Measurements from ENCODE around the gene CCSER2. TPM values are rescaled to one million over a fixed set of nuclear protein-coding genes. Genes with fewer than 3 reads are reported as not detected.

CCSER2 gene
- total and polyA plus RNA-seq, 7 experiments from 2014 or later: 59.1 to 133 (median 93.4) TPM

DNA sequence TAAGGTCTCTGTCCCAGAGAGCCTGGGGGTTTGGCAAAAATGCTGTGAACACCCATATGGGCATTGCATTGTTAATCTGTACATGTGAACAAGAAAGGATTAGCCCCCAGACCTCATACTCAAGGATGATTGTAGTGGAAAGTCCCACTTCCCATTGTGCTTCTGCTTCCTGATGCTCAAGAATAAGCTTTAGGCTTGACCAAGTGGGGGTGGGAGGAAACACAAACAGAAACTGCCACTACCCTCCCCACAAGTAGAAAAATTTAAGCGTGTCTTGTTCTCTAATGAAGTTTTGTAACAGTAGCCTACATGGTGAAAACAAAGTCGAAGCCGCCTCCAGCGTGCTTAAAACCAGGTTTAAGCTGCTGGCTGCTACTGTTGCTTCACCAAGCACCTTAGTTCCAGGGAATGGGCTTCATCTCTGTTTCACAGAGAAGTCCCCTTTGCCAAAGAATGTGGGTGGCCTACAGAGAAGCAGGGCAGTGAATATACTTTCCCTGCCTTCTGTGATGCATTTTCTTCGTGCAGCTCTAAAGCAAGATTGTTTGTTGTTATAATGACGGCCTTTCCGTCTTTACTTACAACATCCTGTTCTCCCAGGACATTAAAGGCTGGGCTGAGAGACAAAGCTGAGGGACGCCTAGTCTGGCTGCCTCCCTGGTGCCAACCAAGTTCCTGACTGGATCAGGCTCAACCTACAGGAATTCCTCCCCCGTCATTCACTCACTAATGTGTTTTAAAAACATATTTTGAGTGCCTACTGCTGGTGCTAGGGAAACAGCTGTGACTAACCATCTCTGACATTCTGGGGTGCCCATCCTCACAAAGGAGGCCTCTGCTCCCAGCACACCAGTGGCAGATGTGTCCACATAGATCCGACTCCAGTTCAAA lies 32.1 kb upstream of the CCSER2 start:
- Histone ChIP-seq H3K4me1 (ENCODE audit: control insufficient read depth in 2 of 2, insufficient read depth in 2 of 2, low read length in 2 of 2) (no peaks in the 10 kb centered on the region), H3K27me3 (ENCODE audit: control insufficient read depth in 2 of 2, insufficient read depth in 2 of 2, low read length in 2 of 2) (no peaks in the 10 kb centered on the region), H3K27ac (ENCODE audit: low read depth, low read length) (no peak overlapping the region), H3K9me3 (ENCODE audit: control insufficient read depth in 2 of 3, low read length in 3 of 3) (no peaks in the 10 kb centered on the region), H3K4me3 (ENCODE audit: low read length) (no peak overlapping the region), H3K36me3 (ENCODE audit: control insufficient read depth in 2 of 3, insufficient read depth in 3 of 3, low read length in 3 of 3) (peaks cover 0 to 3% (median 0%) of the 10 kb centered on the region in 3 experiments)
- ChIA-PET CTCF (no interaction called here), POLR2A (no interaction called here)
- Mint-ChIP-seq H3K4me3 (no peak overlapping the region), H3K36me3 (no peaks in the 10 kb centered on the region), H3K27me3 (peaks cover 0 to 19% (median 5%) of the 10 kb centered on the region in 5 donors), H3K27ac (no peak overlapping the region), H3K9me3 (no peaks in the 10 kb centered on the region), H3K4me1 (peaks cover 0 to 25% (median 0%) of the 10 kb centered on the region in 7 donors)
- intact Hi-C loops (cut with micrococcal nuclease): no loop called here
- DNase-seq: no peak
- ATAC-seq: no peak

- intact Hi-C loops (cut with micrococcal nuclease): no loop called here
- no peak for DNase-seq
- Histone ChIP-seq H3K4me3 (ENCODE audit: low read length) (no peak overlapping the region), H3K9me3 (ENCODE audit: control insufficient read depth in 2 of 3, low read length in 3 of 3) (no peaks in the 10 kb centered on the region), H3K27me3 (ENCODE audit: control insufficient read depth in 2 of 2, insufficient read depth in 2 of 2, low read length in 2 of 2) (no peaks in the 10 kb centered on the region), H3K27ac (ENCODE audit: low read depth, low read length) (no peak overlapping the region), H3K36me3 (ENCODE audit: control insufficient read depth in 2 of 3, insufficient read depth in 3 of 3, low read length in 3 of 3) (peaks cover 0 to 3% (median 0%) of the 10 kb centered on the region in 3 experiments), H3K4me1 (ENCODE audit: control insufficient read depth in 2 of 2, insufficient read depth in 2 of 2, low read length in 2 of 2) (no peaks in the 10 kb centered on the region)
- Mint-ChIP-seq H3K36me3 (no peaks in the 10 kb centered on the region), H3K27ac (no peak overlapping the region), H3K9me3 (no peaks in the 10 kb centered on the region), H3K4me1 (peaks cover 0 to 23% (median 0%) of the 10 kb centered on the region in 7 donors), H3K27me3 (peaks cover 0 to 30% (median 6%) of the 10 kb centered on the region in 5 donors), H3K4me3 (no peak overlapping the region)
- ATAC-seq: no peak
- CTCF ChIA-PET: no interaction called here
- POLR2A ChIA-PET: no interaction called here
These were observed 30.3 kb upstream of the CCSER2 start for GRCh38 chr10:84298057-84298456.

- CTCF ChIA-PET: no interaction called here
These were observed 26.2 kb upstream of the CCSER2 start for GRCh38 chr10:84302223-84302622.

DNA sequence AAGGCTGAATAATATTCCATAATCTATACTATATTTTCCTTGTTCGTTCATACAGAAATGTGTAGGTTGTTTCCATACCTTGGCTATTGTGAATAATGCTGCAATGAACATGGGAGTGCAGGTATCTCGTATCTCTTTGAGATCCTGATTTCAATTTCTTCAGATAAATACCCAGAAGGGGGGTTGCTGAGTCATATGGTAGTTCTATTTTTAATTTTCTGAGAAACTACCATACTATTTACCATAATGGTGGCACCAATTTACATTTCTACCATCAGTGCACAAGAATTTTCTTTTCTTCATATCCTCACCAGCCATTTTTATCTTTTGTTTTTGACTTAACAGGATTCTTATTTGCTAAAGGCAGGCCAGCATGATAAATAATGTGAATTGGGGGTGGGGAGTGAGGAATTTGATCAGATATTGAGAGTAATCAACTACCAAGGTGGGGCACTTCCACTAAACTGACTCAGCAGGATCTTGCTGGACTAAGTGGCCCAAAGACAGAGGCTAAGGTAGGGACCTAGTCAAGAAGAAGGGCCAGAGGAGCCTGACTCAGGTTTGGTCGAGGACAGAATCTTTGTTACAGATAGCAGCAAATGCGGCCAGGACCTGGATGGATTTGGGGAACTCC lies 21.5 kb upstream of the CCSER2 start:
- Histone ChIP-seq H3K9me3 (ENCODE audit: control insufficient read depth in 2 of 3, low read length in 3 of 3) (no peaks in the 10 kb centered on the region), H3K4me3 (ENCODE audit: low read length) (no peak overlapping the region), H3K27ac (ENCODE audit: low read depth, low read length) (no peak overlapping the region), H3K4me1 (ENCODE audit: control insufficient read depth in 2 of 2, insufficient read depth in 2 of 2, low read length in 2 of 2) (peaks cover 0 to 15% of the 10 kb centered on the region in 2 donors), H3K36me3 (ENCODE audit: control insufficient read depth in 2 of 3, insufficient read depth in 3 of 3, low read length in 3 of 3) (no peaks in the 10 kb centered on the region), H3K27me3 (ENCODE audit: control insufficient read depth in 2 of 2, insufficient read depth in 2 of 2, low read length in 2 of 2) (no peaks in the 10 kb centered on the region)
- peaks cover 10 to 43% (median 13%) of the 10 kb centered on the region in 7 donors for H3K4me1 Mint-ChIP-seq
- ATAC-seq: no peak
- H3K27me3 Mint-ChIP-seq: peaks cover 0 to 17% (median 3%) of the 10 kb centered on the region in 5 donors
- DNase-seq: no peak
- H3K4me3 Mint-ChIP-seq: peak overlapping the region in 1 of 10 donors; percentile 10
- intact Hi-C loops (cut with micrococcal nuclease): loop anchor here in 1 of 2 donors (5.0 kb wide), 1 partner anchor 35 kb away; no protein-coding TSS in a partner anchor
- H3K27ac Mint-ChIP-seq: peak overlapping the region in 1 of 9 donors; percentile 29
- ChIA-PET CTCF (no interaction called here), POLR2A (no interaction called here)
- H3K9me3 Mint-ChIP-seq: peaks cover 0 to 12% (median 0%) of the 10 kb centered on the region in 11 donors
- H3K36me3 Mint-ChIP-seq: peaks cover 0 to 16% (median 0%) of the 10 kb centered on the region in 5 donors

More at GRCh38 chr10:84302223-84302622, 26.2 kb upstream of the CCSER2 start:
- no peak overlapping the region for H3K27ac Mint-ChIP-seq
- Histone ChIP-seq H3K27me3 (ENCODE audit: control insufficient read depth in 2 of 2, insufficient read depth in 2 of 2, low read length in 2 of 2) (no peaks in the 10 kb centered on the region), H3K27ac (ENCODE audit: low read depth, low read length) (no peak overlapping the region), H3K36me3 (ENCODE audit: control insufficient read depth in 2 of 3, insufficient read depth in 3 of 3, low read length in 3 of 3) (no peaks in the 10 kb centered on the region), H3K4me3 (ENCODE audit: low read length) (no peak overlapping the region), H3K9me3 (ENCODE audit: control insufficient read depth in 2 of 3, low read length in 3 of 3) (no peaks in the 10 kb centered on the region), H3K4me1 (ENCODE audit: control insufficient read depth in 2 of 2, insufficient read depth in 2 of 2, low read length in 2 of 2) (no peaks in the 10 kb centered on the region)
- H3K9me3 Mint-ChIP-seq: peaks cover 0 to 10% (median 0%) of the 10 kb centered on the region in 11 donors
- POLR2A ChIA-PET: no interaction called here
- peaks cover 0 to 16% (median 0%) of the 10 kb centered on the region in 7 donors for H3K4me1 Mint-ChIP-seq
- no peak overlapping the region for H3K4me3 Mint-ChIP-seq
- ATAC-seq (no peak), DNase-seq (no peak)
- intact Hi-C loops (cut with micrococcal nuclease): no loop called here
- peaks cover 0 to 38% (median 6%) of the 10 kb centered on the region in 5 donors for H3K27me3 Mint-ChIP-seq
- peaks cover 0 to 10% (median 0%) of the 10 kb centered on the region in 5 donors for H3K36me3 Mint-ChIP-seq

GRCh38 chr10:84308021-84308420 lies 20.4 kb upstream of the CCSER2 start:
- Histone ChIP-seq H3K4me1 (ENCODE audit: control insufficient read depth in 2 of 2, insufficient read depth in 2 of 2, low read length in 2 of 2) (peaks cover 0 to 15% of the 10 kb centered on the region in 2 donors), H3K27ac (ENCODE audit: low read depth, low read length) (no peak overlapping the region), H3K4me3 (ENCODE audit: low read length) (no peak overlapping the region), H3K36me3 (ENCODE audit: control insufficient read depth in 2 of 3, insufficient read depth in 3 of 3, low read length in 3 of 3) (no peaks in the 10 kb centered on the region), H3K9me3 (ENCODE audit: control insufficient read depth in 2 of 3, low read length in 3 of 3) (no peaks in the 10 kb centered on the region), H3K27me3 (ENCODE audit: control insufficient read depth in 2 of 2, insufficient read depth in 2 of 2, low read length in 2 of 2) (no peaks in the 10 kb centered on the region)
- Mint-ChIP-seq H3K27ac (peak overlapping the region in 2 of 9 donors; percentile 53 to 58), H3K36me3 (peaks cover 0 to 18% (median 0%) of the 10 kb centered on the region in 5 donors), H3K9me3 (peaks cover 0 to 12% (median 0%) of the 10 kb centered on the region in 11 donors), H3K4me3 (peak overlapping the region in 1 of 10 donors; percentile 65), H3K4me1 (peaks cover 10 to 43% (median 13%) of the 10 kb centered on the region in 7 donors), H3K27me3 (peaks cover 0 to 8% (median under 1%) of the 10 kb centered on the region in 5 donors)
- intact Hi-C loops (cut with micrococcal nuclease): loop anchor here (2.0 to 5.0 kb wide), 4 partner anchors 13 to 35 kb away; partner anchors contain the start of gene CCSER2 (in 1 of the 2)
- ATAC-seq (no peak), DNase-seq (no peak)
- ChIA-PET POLR2A (no interaction called here), CTCF (no interaction called here)

GRCh38 chr10:84308481-84309304 lies 19.7 kb upstream of the CCSER2 start:
- H3K4me3 Mint-ChIP-seq: peak overlapping the region in 9 of 10 donors; percentile 9 to 75 (median 61)
- ChIA-PET POLR2A (interaction anchor here (2.7 kb wide), 1 partner anchor 20 kb away, joined by 13 read pairs; the partner anchor contains the start of gene CCSER2), CTCF (no interaction called here)
- peak; percentile 45 for ATAC-seq
- peaks cover 0 to 15% of the 10 kb centered on the region in 2 donors for H3K4me1 ChIP-seq (ENCODE audit: control insufficient read depth in 2 of 2, insufficient read depth in 2 of 2, low read length in 2 of 2)
- peaks cover 10 to 43% (median 13%) of the 10 kb centered on the region in 7 donors for H3K4me1 Mint-ChIP-seq
- H3K9me3 Mint-ChIP-seq: peaks cover 0 to 12% (median 0%) of the 10 kb centered on the region in 11 donors
- H3K4me3 ChIP-seq (ENCODE audit: low read length): no peak overlapping the region
- H3K9me3 ChIP-seq (ENCODE audit: control insufficient read depth in 2 of 3, low read length in 3 of 3): no peaks in the 10 kb centered on the region
- no peaks in the 10 kb centered on the region for H3K36me3 ChIP-seq (ENCODE audit: control insufficient read depth in 2 of 3, insufficient read depth in 3 of 3, low read length in 3 of 3)
- no peaks in the 10 kb centered on the region for H3K27me3 ChIP-seq (ENCODE audit: control insufficient read depth in 2 of 2, insufficient read depth in 2 of 2, low read length in 2 of 2)
- H3K27me3 Mint-ChIP-seq: peaks cover 0 to 8% (median under 1%) of the 10 kb centered on the region in 5 donors
- peaks cover 0 to 18% (median 0%) of the 10 kb centered on the region in 5 donors for H3K36me3 Mint-ChIP-seq
- DNase-seq: peak in 7 of 9 donors; percentile 15 to 46 (median 31)
- no peak overlapping the region for H3K27ac ChIP-seq (ENCODE audit: low read depth, low read length)
- H3K27ac Mint-ChIP-seq: peak overlapping the region in 6 of 9 donors; percentile 8 to 69 (median 40)
- intact Hi-C loops (cut with micrococcal nuclease): loop anchor here (1.0 to 5.0 kb wide), 5 partner anchors 14 to 36 kb away; partner anchors contain the start of gene CCSER2 (in 1 of the 2)
